AG20443 (cell line): Measurements from ENCODE around the gene TNS4.

Experiments used
- DNase-seq: peaks from one replicate; pipeline ENCODE4 v3.0.0; 2012; ENCODE audit warnings: low spot score, mixed read lengths

TNS4 gene

DNA sequence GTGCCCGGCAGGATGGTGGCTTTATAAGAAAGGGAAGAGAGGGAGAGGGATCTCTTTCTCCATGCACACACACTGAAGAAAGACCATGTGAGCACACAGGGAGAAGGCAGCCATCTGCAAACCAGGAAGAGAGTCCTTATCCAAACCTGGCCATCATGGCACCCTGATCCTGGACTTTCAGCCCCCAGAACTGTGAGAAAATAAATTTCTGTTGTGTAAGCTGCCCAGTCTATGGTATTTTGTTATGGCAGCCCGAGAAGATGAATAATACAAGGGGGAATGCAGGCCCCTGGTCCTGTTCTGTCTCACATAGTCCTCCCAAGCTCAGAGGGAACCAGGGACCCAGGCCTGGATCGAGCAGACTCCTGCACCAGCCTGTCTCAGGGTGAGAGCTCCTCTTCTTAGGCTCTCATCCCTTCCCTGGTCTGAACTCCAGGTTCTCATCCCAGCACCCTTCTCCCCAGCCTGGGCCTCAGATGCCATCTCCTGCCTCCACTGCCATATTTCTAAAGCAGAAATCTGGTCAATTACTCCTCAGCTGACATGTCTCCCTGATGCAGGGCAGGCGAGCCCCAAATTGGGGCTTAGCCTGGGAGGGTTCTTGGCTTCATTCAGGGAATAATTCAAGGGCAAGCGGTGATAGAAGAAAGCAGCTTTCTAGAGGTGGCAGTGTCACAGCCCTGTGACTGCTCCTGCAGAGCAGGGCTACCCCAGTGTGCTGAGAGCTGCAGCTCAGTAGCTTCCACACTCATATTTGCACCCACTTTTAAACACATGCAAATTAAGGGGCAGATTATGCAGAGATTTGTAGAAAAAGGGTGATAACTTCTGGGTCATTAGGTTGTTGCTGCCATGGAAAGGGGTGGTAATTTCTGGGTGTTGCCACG, 29.3 kb downstream of the TNS4 start:
- no peak for DNase-seq

DNA sequence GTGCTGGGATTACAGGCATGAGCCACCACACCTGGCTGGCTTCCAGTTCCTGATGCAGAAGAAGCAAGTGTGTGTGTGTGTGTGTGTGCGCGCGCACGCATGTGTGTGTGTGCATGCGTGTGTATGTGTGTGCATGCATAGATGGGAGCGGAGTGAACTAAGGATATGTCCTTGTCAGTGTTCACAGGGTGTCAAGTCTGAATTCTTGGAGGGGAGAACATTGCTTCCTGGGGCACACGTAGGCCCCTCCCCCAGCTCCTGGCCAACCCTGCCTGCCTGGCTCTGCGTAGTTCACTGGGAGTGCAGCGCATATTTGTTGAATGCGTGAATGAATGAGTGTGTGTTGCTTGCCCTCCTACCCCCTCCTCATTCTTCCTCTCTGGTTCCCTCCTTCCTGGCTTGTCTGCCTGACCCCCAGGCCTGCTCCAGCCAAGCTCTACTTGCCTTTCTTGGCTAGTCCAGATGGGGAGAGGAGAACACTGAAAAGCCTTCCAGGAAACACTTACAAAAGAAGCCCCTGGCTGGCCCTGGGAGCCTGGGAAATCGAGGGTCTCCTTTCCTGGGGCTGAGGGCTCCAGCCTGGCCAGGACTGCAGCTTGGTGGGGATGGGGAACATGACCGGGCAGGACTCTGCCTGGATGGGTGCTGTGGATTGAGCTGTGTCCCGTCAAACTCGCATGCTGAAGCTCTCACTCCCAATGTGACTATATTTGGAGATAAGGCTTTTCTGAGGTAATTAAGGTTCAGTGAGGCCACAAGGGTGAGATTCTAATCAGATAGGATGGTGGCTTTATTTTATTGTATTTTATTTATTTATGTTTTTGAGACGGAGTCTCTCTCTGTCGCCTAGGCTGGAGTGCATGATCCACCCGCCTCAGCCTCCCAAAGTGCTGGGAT, 30.2 kb downstream of the TNS4 start:
- DNase-seq = no peak

DNA sequence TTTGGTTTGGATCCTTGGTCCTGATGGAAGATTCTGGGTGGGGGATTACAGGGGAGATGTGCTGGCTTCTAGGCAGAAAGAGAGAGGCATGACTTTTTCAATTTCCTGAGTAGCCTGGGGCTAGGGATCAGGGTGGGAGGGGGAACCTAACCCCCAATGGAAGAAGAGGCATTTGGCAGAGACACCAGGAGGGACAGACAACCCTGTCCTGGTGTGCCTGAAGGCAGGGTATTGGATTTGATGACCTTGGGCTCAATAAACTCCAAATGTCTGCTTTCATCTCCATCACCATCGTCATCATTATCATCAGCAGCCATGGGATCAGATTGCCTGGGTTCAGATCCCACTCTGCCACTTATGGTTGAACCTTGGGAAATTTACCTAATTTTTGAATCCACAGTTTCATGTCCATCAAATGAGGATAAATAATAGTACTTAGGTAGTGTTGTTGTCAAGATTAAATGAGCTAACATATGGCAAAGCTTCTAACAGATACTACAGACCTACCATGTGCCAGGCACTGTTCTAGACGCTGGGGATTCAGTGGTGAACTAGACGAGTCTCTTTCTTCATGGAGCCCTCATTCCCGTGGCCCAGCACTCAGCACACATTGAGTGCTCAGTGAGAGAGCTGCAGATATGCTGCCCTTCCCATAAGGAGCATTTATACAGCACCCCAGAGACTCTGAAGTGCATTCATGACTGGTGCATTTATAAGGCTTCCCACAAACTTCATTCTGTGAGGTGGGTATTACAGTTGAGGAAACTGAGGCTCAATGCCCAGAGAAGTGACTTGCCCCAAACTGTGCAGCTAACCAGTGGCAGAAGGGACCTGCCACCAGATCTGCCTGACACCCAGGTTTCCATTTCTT, 31.4 kb downstream of the TNS4 start:
- DNase-seq = no peak

DNA sequence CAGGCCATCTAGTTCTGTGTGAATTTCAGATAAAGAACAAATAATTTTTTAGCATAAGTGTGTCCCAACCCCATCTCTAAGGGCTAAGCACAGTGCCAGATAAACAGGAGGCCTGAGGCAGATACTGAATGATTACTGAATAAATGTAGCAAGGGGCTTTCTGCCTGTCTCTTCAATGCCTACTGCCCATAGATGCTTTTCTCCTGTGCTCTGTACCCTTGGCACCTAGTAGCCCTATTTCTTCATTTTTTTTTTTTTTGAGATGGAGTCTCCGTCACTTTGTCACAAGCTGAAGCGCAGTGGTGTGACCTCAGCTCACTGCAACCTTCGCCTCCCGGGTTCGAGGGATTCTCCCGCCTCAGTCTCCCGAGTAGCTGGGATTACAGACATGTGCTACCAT, 32.9 kb downstream of the TNS4 start:
- DNase-seq = no peak

DNA sequence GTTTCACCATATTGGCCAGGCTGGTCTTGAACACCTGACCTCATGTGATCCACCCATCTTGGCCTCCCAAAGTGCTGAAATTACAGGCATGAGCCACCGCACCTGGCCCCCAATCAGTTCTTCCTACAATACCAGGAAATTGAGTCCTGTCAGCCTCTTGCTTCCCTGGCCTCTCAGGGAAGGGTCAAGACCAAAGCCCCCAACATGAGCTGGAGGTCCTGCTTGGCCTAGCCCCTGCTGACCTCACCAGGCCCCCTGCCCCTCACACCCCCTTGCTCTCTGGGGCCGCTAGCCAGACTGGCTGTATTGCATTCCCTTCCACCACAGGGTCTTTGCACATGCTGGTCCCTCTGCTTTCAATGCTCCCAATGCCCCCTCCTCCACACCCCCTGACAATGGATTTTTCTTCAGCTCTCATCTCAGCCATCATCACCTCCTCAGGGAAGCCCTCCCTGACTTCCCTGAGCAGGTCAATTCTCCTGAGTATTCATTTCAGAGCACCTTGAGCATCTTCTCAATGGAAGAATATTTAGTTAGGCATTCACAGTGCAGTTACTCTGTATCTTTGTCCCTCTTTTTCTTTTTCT, 34.0 kb downstream of the TNS4 start:
- DNase-seq = no peak

- DNase-seq = no peak
Observed at GRCh38 chr17:40466298-40466971, 35.0 kb downstream of the TNS4 start.

DNA sequence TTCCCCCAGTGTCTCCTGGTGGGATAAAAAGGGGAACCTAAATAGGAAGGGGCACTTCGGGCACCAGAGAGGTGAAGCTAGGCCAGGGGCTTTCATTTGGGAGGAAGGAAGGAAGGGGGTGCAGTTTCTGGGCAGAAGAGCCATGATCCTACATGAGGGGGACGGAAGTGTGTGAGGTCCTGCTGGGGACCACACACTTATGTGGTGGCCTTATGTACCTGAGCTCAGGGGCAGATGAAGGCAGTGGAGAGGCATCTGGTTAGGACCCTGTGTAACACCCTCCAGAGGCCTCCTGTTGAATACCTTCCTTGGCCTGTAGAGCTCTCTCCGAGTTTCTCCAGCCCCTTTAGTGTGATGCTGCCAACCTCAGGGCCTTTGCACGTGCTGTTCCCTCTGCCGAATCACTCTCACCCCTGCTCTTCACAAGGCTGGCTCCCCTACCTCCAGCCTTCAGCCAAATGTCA, 37.0 kb downstream of the TNS4 start:
- DNase-seq = no peak

GRCh38 chr17:40463122-40463550, 38.3 kb downstream of the TNS4 start:
- no peak for DNase-seq

GRCh38 chr17:40462343-40463121, 38.9 kb downstream of the TNS4 start:
- DNase-seq = no peak

DNA sequence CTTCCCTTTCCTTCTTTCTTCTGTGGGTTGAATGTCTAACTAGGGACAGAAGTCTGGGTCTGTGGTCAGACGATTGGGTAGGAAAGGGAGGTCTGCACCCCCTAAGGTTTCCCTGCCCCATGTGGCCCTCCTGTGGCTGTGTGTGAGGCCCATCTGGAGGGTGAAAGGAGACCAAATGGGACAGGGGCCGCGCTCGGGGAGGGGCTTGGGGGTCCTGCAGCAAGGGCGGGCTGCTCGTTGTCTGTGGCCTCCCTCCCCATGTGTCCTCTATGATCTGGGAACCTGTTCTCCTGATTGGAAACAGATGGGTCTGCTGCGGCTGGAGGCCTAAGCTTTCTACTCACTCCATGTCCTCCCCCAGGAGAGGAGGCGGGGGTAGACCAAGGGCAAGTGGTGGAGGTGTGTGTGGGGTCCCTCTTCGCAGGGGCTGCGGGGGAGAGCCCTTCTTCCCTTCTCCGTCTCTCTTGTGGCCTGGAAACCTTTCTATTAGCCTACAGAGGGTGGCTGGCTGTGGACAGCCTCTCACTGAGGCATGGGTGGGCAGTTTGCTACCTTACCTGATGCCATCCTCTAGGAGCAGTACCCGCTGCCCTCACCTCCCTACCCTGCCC, 39.6 kb downstream of the TNS4 start:
- DNase-seq = peak; percentile 54

- DNase-seq = peak; percentile 55
Observed at GRCh38 chr17:40460968-40461731, 40.3 kb downstream of the TNS4 start.

GRCh38 chr17:40460604-40460967, 40.8 kb downstream of the TNS4 start:
- no peak for DNase-seq

- no peak for DNase-seq
Observed at GRCh38 chr17:40459636-40460603, 41.5 kb downstream of the TNS4 start.

DNA sequence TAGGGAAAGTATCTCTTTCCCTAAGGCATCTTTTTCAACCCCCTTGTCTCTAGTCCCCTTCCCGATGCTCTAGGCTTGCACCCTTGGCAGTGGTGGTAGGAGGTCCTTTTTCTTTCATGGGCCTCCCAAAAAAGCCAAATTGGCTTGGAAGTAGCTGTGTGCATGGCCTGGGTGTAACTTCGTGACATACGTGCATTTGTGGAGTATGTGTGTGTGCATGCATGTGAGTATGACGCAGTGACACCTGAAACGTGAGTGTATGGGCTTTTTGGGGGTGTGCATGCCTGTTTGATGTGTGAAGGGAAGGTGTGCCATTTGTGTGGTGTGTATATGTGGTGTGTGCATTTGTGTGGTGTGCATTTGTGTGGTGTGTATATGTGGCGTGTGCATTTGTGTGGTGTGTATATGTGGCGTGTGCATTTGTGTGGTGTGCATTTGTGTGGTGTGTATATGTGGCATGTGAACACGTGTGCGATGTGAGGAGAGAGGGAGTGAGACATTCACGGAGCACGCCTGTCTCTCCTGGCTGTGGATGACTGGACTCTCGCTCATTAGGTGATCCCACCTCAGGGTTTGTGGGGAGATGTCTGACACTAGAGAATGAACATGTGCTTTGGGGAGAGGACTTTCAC, 42.5 kb downstream of the TNS4 start:
- no peak for DNase-seq

- DNase-seq = peak; percentile 89
Observed at GRCh38 chr17:40457964-40458791, 43.2 kb downstream of the TNS4 start.

GRCh38 chr17:40457369-40457768, 44.1 kb downstream of the TNS4 start:
- no peak for DNase-seq
